Limb (tissue), 2 donors: ENCODE data around the gene SLC2A5.
"Not testable (repeated sequence)": the region's sequence is repeated elsewhere in the genome, so short reads cannot be mapped to it uniquely, and the experiment has no call there.

Source experiments
- DNase-seq, 2 donors: peaks; one replicate each; pipeline ENCODE4 v3.0.0-alpha.2; 2016; ENCODE audit errors: extremely low spot score in 2 of 2

The SLC2A5 gene

DNA sequence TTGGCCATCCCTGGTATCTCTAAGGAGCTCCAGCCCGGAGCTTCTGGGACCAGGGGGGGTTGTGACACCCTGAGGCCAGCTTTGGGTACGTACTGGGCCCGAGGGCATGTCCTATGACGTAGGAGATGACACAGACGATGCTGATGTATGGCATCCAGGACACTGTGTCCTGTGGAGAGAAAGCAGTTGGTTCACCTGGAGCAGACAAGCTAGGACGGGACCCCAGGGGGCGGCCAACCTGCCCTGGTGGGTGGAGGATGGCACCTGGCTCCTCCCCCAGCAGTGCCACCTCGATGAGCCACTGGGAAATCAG lies 31.1 kb downstream of the SLC2A5 start:
- DNase-seq, result no peak

DNA sequence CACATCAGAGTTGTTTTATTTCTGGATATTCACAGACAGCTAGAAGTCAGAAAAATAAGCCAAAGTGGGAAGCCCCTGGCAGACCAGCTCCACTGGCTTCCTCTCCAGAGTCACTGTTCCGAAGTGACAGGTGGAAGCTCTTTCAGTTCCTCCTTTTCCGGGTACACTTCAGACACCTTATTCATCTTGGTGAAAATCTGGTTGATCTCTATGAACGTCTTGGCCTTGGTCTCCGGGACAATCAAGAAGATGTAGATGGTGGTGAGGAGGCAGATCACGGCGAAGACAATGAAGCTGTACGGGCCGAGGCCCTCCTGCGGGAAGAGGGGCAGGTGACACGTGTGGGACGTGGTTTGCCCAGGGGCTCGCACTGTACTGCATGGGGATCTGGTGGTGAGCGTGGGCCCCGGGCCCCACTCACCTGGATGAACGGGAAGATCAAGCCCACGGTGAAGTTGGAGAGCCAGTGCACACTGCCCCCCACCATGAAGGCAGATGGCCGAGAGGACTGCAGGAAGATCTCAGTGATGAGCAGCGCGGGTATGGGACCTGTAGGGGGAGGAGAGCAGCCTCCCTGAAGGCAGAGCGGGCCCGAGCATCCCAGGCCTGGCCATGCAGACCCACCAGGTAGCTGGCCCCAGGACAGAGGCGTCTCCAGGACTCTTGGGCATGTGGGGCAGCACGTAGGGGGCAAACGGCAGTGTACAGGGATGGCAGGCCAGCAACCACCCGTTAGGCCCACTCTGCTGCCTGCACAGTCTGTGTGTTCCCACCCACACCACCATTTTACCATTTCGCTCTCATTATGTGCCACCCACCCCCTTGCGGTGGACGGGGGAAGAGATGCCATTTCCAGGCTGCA lies 31.7 kb downstream of the SLC2A5 start:
- no peak for DNase-seq

DNA sequence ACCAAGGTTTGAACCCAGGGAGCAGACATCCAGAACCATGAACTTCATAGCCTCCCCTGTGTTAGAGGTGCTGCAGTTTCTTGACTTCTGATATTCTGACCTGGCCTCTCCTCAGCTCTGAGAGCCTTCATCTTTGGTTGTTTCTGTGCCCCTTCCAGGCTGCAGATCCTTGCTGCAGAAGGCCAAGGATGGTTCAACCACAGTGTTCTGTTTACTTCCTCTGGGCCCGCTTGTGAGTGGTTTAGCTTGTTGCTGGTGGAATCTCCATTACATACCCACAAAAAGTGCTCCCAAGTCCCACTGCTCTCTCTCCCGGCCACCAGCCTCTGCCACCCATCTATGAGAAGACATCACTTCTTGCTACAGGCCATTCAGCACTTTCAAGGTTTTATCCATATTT lies 34.2 kb downstream of the SLC2A5 start:
- no peak for DNase-seq

DNA sequence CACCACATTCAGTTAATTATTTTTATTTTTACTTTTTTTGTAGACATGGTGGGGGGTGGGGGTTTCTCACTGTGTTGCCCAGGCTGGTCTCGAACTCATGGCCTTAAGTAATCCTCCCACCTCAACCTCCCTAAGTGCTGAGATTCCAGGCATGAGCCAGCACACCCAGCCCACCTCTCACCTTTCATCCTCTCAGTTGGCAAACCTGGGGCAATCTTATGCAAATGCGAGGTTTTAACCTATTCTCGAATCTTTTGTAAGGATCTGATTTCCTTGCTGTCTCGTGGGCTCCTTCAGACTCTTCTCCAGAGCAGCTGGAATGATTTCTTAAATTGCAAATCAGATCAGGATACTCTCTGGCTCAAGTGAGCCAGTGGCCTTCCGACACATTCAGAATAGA lies 36.1 kb downstream of the SLC2A5 start:
- DNase-seq, result no peak

DNA sequence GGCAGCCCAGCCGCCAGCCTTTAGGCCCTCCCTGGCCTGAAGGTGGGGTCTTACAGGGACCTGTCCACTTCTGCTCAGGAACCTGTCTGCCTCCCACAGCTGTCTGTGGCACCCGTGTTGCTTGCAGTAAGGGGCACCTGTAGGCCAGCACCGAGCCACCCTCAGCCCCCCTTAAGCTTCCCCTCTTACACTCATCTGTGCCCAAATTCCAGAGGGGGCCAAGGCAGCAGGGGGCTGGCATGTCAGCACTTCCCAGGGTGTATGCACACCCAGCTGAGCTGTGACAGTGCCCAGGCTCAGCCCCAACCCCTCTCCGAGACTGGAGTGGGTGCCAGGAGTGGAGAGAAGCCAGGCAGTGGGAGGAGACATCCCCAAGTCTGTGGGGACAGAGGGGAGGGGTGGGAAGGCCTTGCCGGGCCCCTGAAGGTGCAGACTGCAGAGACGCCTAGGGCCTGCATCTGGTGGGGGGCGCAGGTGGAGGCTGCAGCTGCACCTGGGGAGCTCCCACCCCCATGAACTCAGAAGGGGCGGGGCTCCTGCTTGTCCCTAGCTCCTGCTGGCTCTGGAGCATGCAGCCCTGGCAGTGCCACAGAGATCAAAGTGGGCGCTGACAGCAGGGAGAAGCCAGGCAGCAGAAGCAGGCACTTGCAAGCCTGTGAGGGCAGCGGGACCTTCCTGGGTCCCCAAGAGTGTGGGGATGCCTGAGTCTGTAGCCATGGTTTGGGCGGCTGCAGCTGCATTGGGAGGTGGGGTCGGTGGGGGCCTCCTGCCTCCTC lies 37.8 kb downstream of the SLC2A5 start:
- no peak for DNase-seq

DNA sequence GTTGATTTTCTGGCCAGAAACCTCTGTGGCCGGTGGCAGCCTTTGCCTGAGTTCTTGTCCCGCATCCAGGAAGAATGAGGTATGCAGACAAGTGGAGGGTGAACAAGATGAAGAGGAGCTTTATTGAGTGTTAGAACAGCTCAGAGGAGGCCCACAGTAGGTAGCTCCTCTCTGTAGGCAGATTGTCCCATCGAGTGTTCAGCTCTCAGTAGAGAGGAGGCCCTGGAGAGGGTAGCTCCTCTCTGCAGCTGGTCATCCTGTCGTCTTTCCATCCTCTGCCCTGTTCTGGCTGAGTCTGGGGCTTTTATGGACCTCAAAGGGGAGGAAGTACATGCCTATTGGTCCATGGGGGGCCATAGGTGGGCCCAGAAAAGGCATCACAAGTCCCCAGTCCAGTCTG lies 38.4 kb downstream of the SLC2A5 start:
- DNase-seq, result not testable (repeated sequence)

DNA sequence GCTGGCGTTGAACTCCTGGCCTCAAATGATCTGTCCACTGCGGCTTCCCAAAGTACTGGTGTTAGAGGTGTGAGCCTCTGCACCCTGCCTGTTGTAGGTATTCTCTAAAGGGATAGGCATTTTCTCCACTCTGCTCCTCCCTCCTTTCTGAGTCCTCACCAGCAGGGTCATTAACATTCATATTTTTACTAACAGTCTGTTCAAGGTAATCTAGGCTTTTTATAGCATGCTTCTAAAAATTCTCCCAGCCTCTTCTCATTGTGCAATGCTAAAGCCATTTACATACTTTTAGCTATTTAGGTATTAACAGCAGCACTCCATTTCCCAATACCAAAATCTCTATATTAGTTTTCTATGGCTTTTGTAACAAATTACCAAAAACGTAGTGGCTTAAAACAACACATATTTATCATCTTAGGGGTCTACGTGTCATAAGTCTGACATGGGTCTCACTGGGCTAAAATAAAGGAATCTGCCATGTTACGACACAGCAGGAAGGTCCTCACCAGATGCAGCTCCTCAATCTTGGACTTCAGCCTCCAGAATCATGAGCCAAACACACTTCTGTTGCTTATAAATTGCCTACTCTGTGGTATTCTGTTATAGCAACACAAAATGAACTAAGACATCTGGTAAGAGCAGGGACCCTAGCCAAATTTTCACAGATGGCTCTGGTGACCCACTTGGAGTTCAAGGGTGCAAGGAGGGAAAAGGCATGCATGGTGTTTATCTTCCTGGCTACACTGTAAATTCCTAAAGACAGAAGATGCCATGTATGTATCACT lies 40.3 kb downstream of the SLC2A5 start:
- no peak for DNase-seq

DNA sequence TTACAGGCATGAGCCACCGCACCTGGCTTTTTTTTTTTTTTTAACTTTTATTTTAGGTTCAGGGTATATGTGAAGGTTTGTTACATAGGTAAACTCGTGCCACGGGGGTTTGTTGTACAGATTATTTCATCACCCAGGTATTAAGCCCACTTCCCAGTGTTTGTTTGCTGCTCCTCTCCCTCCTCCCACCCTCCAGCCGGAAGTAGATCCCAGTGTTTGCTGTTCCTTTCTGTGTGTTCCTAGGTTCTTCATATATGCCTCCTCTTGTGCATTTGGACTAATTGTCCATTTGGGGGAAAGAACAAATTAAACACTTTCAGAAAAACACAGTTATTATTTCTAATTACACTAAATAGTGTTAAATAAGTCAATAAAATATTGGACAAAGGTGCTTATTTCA lies 42.1 kb downstream of the SLC2A5 start:
- DNase-seq, result no peak

DNA sequence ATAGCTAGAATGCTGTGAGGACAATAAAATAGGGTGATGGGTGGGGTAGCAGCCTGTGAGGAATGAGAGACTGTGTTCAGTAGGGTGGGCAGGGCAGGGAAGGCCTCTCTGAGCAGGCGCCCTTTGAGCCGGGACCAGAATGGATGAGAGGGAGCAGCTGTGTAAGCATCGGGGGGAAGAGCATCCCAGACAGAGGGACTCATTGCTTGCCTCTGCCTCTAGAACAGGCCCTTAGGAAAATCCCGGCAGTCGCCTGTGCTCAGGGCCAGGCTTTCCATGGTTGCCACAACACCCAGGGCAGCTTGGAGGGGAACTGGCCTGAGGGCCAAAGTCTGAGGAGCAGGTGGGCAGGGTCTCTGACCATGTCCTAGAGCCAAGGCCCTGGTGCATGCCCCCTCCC lies 44.0 kb downstream of the SLC2A5 start:
- DNase-seq, result no peak

DNA sequence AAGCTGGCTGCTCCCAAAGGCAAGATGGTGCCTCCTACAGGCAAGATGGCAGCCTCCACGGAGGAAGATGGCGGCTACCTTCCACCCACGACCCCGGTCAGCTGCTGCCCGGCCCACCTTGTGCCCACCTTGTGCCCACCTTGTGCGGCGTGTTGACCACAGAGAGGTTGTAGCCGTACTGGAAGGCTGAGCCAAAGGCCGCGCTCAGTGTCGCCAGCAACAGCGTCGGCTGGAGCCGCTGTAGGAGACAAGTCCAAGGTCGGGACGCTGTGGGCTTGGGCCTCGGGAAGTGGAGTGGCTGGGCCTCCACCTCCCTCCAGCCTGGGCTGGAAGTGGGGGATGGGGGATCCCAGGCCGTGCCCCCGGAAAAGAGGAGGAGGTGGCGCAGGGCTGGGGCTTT lies 44.6 kb downstream of the SLC2A5 start:
- no peak for DNase-seq

DNA sequence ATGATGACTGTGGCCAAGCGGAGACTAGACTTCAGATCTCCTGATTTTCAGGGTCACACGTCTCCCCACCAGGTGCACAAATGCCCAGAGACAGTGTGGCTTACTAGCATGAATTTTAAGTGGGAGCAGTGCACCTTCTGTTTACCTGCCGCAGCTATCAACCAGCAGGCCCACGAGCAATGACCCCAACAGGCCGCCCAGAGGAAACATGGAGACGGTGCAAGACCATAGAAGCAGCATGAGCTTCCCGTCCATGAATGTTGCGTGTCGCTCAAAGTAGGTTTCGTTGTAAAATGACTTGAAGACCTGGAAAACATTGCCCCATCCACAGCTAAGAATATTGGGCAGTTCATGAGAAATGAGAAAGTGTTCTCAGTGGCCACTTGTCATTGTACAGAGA lies 46.7 kb downstream of the SLC2A5 start:
- no peak for DNase-seq

DNA sequence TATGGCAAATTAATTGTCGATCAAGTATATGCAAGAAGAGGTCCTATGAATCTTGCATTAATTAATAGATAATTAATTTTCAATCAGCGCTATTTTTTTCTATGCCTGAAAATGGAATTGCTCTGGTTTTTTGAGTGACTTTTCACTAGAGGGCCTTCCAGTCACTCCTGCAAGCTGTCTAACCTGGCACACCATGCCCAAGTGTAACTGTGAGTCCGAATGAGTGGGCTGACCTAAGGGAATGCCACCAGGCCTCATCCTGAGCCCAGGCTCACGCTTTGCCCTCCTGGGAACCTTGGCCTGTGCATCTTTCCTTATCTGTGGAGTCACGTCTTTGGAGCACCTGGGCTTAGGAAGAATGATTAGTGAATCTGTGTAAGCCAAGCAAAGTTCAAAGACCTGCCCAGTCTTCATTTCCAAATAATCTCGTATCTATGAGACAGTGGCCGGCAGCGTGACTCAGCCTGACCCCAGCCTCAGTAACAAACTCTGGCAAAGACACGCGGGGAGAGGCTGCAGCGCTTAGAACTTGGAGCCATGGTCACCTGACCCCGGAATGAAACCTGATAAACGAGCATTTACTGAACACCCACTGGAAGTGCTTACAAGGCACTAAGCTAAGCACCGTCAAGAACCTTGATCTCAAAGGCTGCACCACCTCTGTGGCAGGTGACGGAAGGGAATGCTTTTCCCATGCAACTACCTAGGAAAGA lies 47.3 kb downstream of the SLC2A5 start:
- DNase-seq, result not testable (repeated sequence)

DNA sequence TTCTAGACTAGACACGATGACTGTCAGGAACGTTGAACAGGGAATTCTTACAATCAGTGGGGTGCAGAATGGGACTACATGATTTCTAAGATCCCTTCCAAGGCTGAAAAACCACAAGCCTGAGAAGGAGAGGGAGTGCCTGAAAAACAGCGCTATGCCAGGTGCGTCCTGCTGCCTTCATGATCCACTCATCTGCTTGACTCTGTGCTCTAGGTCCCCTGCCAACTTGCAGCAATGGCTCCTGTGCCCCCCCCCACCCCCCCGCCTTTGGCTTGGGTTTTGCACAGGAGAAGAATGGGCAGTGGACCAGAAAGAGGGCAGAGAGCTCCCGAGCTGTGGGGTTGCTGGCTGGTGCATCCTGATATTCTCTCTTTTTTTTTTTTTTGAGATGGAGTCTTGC lies 49.1 kb downstream of the SLC2A5 start:
- DNase-seq, result no peak

DNA sequence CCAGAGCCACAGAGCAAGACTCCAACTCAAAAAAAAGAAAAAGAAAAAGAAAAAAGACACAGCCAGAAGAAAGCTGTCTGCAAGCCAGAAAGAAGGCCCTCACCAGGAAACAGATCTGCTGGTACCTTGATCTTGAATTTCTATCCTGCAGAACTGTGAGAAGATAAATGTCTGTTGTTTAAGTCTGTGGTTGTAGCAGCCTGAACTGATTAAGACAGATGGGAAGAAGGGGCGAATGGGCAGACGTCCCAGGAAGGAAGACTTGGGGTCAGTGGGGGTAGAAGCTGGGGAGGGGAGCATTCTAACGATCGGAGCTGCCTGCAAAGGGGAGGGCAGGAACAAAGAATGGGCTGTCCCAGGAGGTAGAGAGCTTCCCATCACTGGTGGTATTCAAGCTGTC lies 49.5 kb downstream of the SLC2A5 start:
- no peak for DNase-seq

DNA sequence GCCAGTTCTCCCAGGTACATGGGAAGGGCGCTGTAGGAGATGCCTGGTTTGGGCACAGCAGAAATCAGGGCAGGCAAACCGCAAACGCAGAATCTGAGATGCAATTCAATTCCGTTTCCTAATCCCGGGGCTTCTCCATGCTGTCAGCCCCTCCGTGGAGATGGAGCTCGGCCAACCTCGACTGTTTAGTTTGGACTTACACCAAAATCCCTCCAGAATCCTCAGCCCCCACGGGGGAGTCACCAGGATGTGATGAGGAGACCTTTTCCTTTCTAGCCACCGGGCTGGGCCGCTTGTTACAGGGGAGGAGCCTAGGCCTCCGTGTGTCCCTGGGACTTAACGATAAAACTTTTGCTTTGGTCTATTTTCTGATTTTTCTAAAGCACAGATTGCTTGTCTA lies 51.1 kb downstream of the SLC2A5 start:
- DNase-seq, result peak in 1 of 2 donors; percentile 65

DNA sequence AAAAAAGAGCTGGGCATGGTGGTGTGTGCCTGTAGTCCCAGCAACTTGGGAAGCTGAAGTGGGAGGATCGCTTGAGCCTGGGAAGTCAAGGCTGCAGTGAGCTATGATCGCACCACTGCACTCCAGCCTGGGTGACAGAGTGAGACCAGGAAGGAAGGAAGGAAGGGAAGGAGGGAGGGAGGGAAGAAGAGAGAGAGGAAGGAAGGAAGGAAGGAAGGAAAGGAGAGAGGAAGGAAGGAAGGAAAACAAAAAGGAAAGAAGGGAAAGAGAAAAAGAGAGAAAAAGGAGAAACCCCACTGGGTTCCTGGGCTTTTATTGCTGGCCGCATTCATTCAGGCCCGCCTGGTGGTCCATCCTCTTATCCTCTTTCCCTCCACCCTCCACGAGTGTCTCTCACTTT lies 53.0 kb downstream of the SLC2A5 start:
- DNase-seq, result no peak

DNA sequence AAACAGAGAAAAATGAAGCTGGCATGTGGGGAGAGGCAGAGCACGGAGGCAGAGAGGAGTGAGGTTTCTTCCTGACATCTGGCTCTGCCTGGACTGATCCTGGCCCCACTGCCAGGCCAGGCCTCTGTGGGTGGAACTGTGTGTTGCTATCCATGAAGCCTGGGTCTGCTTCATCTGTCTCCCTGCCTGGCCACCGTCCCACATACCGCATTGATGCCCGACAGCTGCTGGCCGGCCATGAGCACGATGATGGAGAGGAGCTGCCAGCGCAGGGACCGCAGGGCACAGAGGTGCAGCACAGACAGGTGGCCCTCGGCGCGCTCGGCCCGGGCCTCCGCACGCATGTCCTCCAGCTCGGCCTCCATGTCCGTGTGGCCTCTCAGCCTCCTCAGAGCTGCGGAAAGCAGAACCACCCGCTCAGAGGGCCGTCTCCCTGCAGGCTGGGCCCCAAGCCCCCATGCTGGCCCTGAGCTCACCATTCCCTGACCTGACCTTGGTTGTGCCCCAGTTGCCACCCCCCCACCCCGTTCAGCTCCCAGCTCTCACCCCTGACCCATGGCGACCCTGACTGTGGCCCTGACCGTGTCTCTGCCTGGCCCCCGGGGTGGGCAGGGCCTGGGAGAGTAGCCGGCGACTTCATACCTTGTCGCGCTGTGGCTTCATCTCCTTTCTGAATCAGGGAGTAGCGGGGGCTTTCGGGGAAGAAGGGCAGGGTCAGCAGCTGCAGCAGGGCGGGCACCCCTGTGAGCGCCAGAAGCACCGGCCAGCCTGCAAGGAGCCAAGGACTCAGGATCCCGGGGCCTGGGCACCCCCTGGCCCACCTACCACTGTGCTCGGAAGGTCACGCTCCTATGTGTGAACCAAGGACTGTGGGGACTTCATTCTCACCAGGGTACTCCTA lies 54.7 kb downstream of the SLC2A5 start:
- DNase-seq, result peak in 1 of 2 donors; percentile 4

DNA sequence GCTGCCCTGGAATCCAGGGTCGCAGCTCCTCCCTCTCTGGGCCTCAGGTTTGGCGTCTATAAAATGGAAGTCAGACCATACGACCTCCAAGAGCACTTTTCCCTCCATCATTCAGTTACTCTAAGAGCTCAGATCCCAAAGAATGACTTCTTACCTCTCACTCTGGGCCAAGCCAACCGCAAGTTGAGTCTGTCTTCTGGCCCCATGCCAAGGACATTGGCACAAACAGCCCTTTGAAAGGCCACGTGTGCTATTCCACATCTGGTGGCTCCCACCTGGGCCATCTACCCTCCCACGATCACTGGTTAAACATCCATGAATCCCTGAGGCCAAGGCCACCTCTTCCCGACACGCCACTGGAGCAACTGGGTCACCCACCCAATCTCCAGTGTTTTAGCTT lies 55.6 kb downstream of the SLC2A5 start:
- no peak for DNase-seq

DNA sequence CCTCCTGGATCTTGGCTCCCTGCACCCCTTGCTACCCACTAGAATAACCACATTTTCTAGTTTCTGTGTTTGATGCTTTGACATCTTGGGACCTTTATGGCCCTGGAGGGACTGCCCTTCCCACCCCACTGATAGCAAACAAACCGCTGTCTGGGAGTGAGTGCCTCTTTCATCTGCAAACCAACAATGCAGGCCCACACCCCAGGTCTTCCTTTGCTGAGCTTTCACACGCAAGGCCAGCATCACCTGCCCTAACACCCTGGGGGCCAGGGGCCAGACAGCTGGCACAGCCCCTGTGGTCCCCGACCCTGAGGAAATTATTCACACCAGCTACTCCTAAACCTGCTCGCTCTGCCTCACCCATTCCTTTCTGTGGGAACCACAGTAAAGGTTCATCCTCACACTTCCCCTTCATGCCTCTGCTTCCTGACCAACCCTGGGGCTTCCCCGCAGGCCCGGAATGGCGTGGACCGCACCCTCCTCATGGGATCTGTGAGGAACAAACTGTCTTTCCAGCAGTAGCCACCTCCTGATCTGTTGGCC lies 58.6 kb downstream of the SLC2A5 start:
- DNase-seq, result no peak
